ENCODE results near the gene ABCA2. TPM values are rescaled to one million over a fixed set of nuclear protein-coding genes. Genes with fewer than 3 reads are reported as not detected.

ABCA2 gene
- total and polyA plus RNA-seq, 2 donors from 2014 or later, result 39.2 to 72.1 TPM

- DNase-seq, result no peak
- TF ChIP-seq CTCF (IDR thresholded peaks at IDR 0.05; ENCODE audit: borderline replicate concordance, extremely low read depth, insufficient read depth), result no peak
- Histone ChIP-seq H3K36me3 (ENCODE audit: control insufficient read depth in 2 of 3, insufficient read depth in 3 of 3, low read length in 3 of 3) (peaks cover 0 to 8% (median 0%) of the 10 kb centered on the region in 3 donors), H3K27ac (ENCODE audit: low read depth in 2 of 2, low read length in 2 of 2) (no peak overlapping the region), H3K9ac (ENCODE audit: low read length in 3 of 3) (no peak overlapping the region), H3K4me3 (ENCODE audit: low read length in 3 of 3) (no peak overlapping the region), H3K27me3 (ENCODE audit: control insufficient read depth, insufficient read depth, low read length) (no peaks in the 10 kb centered on the region), H3K4me1 (ENCODE audit: control insufficient read depth in 2 of 3, insufficient read depth in 2 of 3, low read depth in 1 of 3, low read length in 3 of 3) (no peaks in the 10 kb centered on the region), H3K9me3 (ENCODE audit: control insufficient read depth in 2 of 3, insufficient read depth in 1 of 3, low read length in 3 of 3) (no peaks in the 10 kb centered on the region)
- intact Hi-C loops (cut with DNase I), result no loop called here
- FAIRE-seq, result no peak
Measured at GRCh38 chr9:137016436-137016835, 11.6 kb downstream of the ABCA2 start.

GRCh38 chr9:137015976-137016375 is 12.1 kb downstream of the ABCA2 start:
- no peaks in the 10 kb centered on the region for H3K9me3 ChIP-seq (ENCODE audit: control insufficient read depth in 2 of 3, insufficient read depth in 1 of 3, low read length in 3 of 3)

GRCh38 chr9:137015540-137015930 is 12.5 kb downstream of the ABCA2 start:
- Histone ChIP-seq H3K27ac (ENCODE audit: low read depth in 2 of 2, low read length in 2 of 2) (no peak overlapping the region), H3K9ac (ENCODE audit: low read length in 3 of 3) (no peak overlapping the region), H3K4me1 (ENCODE audit: control insufficient read depth in 2 of 3, insufficient read depth in 2 of 3, low read depth in 1 of 3, low read length in 3 of 3) (no peaks in the 10 kb centered on the region), H3K4me3 (ENCODE audit: low read length in 3 of 3) (no peak overlapping the region), H3K27me3 (ENCODE audit: control insufficient read depth, insufficient read depth, low read length) (no peaks in the 10 kb centered on the region), H3K36me3 (ENCODE audit: control insufficient read depth in 2 of 3, insufficient read depth in 3 of 3, low read length in 3 of 3) (peaks cover 0 to 8% (median 0%) of the 10 kb centered on the region in 3 donors), H3K9me3 (ENCODE audit: control insufficient read depth in 2 of 3, insufficient read depth in 1 of 3, low read length in 3 of 3) (no peaks in the 10 kb centered on the region)
- FAIRE-seq (no peak), DNase-seq (no peak)
- intact Hi-C loops (cut with DNase I), result no loop called here
- TF ChIP-seq CTCF (IDR thresholded peaks at IDR 0.05; ENCODE audit: borderline replicate concordance, extremely low read depth, insufficient read depth), result no peak

More at GRCh38 chr9:137015976-137016375, 12.1 kb downstream of the ABCA2 start:
- no peaks in the 10 kb centered on the region for H3K27me3 ChIP-seq (ENCODE audit: control insufficient read depth, insufficient read depth, low read length)
- no peak overlapping the region for H3K9ac ChIP-seq (ENCODE audit: low read length in 3 of 3)
- intact Hi-C loops (cut with DNase I), result no loop called here
- H3K4me1 ChIP-seq (ENCODE audit: control insufficient read depth in 2 of 3, insufficient read depth in 2 of 3, low read depth in 1 of 3, low read length in 3 of 3), result no peaks in the 10 kb centered on the region
- H3K36me3 ChIP-seq (ENCODE audit: control insufficient read depth in 2 of 3, insufficient read depth in 3 of 3, low read length in 3 of 3), result peaks cover 0 to 8% (median 0%) of the 10 kb centered on the region in 3 donors
- no peak for TF ChIP-seq CTCF (IDR thresholded peaks at IDR 0.05; ENCODE audit: borderline replicate concordance, extremely low read depth, insufficient read depth)
- no peak overlapping the region for H3K4me3 ChIP-seq (ENCODE audit: low read length in 3 of 3)
- FAIRE-seq, result no peak
- no peak for DNase-seq
- no peak overlapping the region for H3K27ac ChIP-seq (ENCODE audit: low read depth in 2 of 2, low read length in 2 of 2)

All from kidney (tissue), 14 donors.